ENCODE results near the gene EHBP1. TPM values are rescaled to one million over a fixed set of nuclear protein-coding genes. Genes with fewer than 3 reads are reported as not detected.

The EHBP1 gene
- total RNA-seq, 4 donors from 2014 or later, result 11.1 to 19.0 (median 15.4) TPM

DNA sequence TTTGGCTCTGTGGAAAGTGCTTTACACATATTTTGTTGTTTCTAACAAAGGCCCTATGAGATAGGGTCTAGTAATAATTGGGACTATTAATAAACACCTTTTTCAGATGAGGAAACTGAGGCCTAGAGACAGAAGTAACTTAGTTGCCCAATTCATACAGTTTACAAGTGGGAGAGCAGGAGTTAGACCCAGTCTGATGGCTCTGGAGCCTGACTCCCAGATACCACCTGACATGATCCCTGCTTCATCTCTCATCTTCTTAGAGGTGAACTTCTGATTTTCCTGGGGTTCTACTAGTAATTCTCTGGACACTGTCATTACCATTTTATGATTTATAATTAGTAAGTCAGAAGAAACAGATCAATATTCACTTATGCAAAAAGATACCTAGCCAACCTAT, 296.1 kb downstream of the EHBP1 start:
- H3K4me3 ChIP-seq, result no peak overlapping the region
- no peaks in the 10 kb centered on the region for H3K9me3 ChIP-seq
- H3K4me1 ChIP-seq, result no peaks in the 10 kb centered on the region
- H3K27me3 ChIP-seq, result no peaks in the 10 kb centered on the region
- intact Hi-C loops (cut with DNase I; ENCODE audit: low total_unique reads) (no loop called here), in situ Hi-C loops (cut with MboI; ENCODE audit: low sequenced_read_pairs in 4 of 4) (no loop called here)
- peaks cover 0 to 4% of the 10 kb centered on the region in 2 donors for H3K36me3 ChIP-seq
- no peak for ATAC-seq
- no peak for DNase-seq
- TF ChIP-seq POLR2A (IDR thresholded peaks at IDR 0.05), result no peak
- TF ChIP-seq, protein P1, sequence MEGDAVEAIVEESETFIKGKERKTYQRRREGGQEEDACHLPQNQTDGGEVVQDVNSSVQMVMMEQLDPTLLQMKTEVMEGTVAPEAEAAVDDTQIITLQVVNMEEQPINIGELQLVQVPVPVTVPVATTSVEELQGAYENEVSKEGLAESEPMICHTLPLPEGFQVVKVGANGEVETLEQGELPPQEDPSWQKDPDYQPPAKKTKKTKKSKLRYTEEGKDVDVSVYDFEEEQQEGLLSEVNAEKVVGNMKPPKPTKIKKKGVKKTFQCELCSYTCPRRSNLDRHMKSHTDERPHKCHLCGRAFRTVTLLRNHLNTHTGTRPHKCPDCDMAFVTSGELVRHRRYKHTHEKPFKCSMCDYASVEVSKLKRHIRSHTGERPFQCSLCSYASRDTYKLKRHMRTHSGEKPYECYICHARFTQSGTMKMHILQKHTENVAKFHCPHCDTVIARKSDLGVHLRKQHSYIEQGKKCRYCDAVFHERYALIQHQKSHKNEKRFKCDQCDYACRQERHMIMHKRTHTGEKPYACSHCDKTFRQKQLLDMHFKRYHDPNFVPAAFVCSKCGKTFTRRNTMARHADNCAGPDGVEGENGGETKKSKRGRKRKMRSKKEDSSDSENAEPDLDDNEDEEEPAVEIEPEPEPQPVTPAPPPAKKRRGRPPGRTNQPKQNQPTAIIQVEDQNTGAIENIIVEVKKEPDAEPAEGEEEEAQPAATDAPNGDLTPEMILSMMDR (IDR thresholded peaks at IDR 0.05 in 4 of 5, conservative IDR thresholded peaks at IDR 0.05 in 1 of 5), result no peak
- no peak overlapping the region for H3K27ac ChIP-seq

DNA sequence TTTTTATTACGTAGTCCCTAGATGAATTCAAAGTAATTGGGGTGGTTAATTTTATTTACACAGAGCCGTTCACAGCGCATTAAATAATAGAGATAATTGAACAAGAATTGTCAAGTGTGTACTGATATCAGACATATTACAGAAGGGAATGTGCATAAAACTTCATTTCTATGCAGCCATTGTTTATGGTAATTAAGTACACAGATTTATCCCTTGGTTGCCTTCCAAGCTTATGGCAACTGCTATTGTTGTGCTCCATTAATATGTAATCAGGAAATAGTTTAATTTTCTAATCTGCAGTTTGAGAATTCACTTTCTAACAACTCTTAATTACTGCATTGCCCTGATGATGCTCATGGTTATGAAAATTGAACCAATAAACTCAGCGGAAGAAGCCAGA, 297.8 kb downstream of the EHBP1 start:
- ATAC-seq, result no peak
- Histone ChIP-seq H3K4me3 (no peak overlapping the region), H3K27me3 (no peaks in the 10 kb centered on the region), H3K4me1 (no peaks in the 10 kb centered on the region), H3K9me3 (no peaks in the 10 kb centered on the region), H3K36me3 (no peaks in the 10 kb centered on the region), H3K27ac (no peak overlapping the region)
- in situ Hi-C loops (cut with MboI; ENCODE audit: low sequenced_read_pairs in 4 of 4) (no loop called here), intact Hi-C loops (cut with DNase I; ENCODE audit: low total_unique reads) (no loop called here)
- no peak for DNase-seq
- TF ChIP-seq POLR2A (IDR thresholded peaks at IDR 0.05), result no peak
- TF ChIP-seq, protein P1 (IDR thresholded peaks at IDR 0.05 in 4 of 5, conservative IDR thresholded peaks at IDR 0.05 in 1 of 5), result no peak

- no peak for DNase-seq
- H3K27ac ChIP-seq, result no peak overlapping the region
- TF ChIP-seq POLR2A (IDR thresholded peaks at IDR 0.05), result no peak
- TF ChIP-seq, protein P1 (IDR thresholded peaks at IDR 0.05 in 4 of 5, conservative IDR thresholded peaks at IDR 0.05 in 1 of 5), result no peak
- no peaks in the 10 kb centered on the region for H3K4me1 ChIP-seq
- H3K27me3 ChIP-seq, result no peaks in the 10 kb centered on the region
- ATAC-seq, result no peak
- H3K9me3 ChIP-seq, result no peaks in the 10 kb centered on the region
- H3K4me3 ChIP-seq, result no peak overlapping the region
- intact Hi-C loops (cut with DNase I; ENCODE audit: low total_unique reads) (no loop called here), in situ Hi-C loops (cut with MboI; ENCODE audit: low sequenced_read_pairs in 4 of 4) (no loop called here)
- H3K36me3 ChIP-seq, result no peaks in the 10 kb centered on the region
These were observed 302.4 kb downstream of the EHBP1 start for GRCh38 chr2:63007813-63008458.

GRCh38 chr2:63008838-63009237, 303.3 kb downstream of the EHBP1 start:
- H3K27ac ChIP-seq, result no peak overlapping the region
- ATAC-seq (no peak), DNase-seq (no peak)
- H3K4me1 ChIP-seq, result no peaks in the 10 kb centered on the region
- no peaks in the 10 kb centered on the region for H3K27me3 ChIP-seq
- intact Hi-C loops (cut with DNase I; ENCODE audit: low total_unique reads) (no loop called here), in situ Hi-C loops (cut with MboI; ENCODE audit: low sequenced_read_pairs in 4 of 4) (no loop called here)
- H3K9me3 ChIP-seq, result no peaks in the 10 kb centered on the region
- H3K36me3 ChIP-seq, result no peaks in the 10 kb centered on the region
- no peak for TF ChIP-seq POLR2A (IDR thresholded peaks at IDR 0.05)
- TF ChIP-seq, protein P1 (IDR thresholded peaks at IDR 0.05 in 4 of 5, conservative IDR thresholded peaks at IDR 0.05 in 1 of 5), result no peak
- no peak overlapping the region for H3K4me3 ChIP-seq

- in situ Hi-C loops (cut with MboI; ENCODE audit: low sequenced_read_pairs in 4 of 4), result no loop called here
- no peaks in the 10 kb centered on the region for H3K9me3 ChIP-seq
- no peak overlapping the region for H3K27ac ChIP-seq
- no peaks in the 10 kb centered on the region for H3K36me3 ChIP-seq
- H3K4me1 ChIP-seq, result no peaks in the 10 kb centered on the region
- TF ChIP-seq, protein P1 (IDR thresholded peaks at IDR 0.05 in 4 of 5, conservative IDR thresholded peaks at IDR 0.05 in 1 of 5), result no peak
- TF ChIP-seq POLR2A (IDR thresholded peaks at IDR 0.05), result no peak
- no peaks in the 10 kb centered on the region for H3K27me3 ChIP-seq
- H3K4me3 ChIP-seq, result no peak overlapping the region
- DNase-seq, result no peak
- no peak for ATAC-seq
- intact Hi-C loops (cut with DNase I; ENCODE audit: low total_unique reads), result no loop called here
These were observed 304.0 kb downstream of the EHBP1 start for GRCh38 chr2:63009490-63009889.

Measured in gastrocnemius medialis (tissue), 4 donors.